Cerebellar nuclear complex (tissue), 1 donor: Measurements from ENCODE around the gene ZNF366.

Experiments used
- DNase-seq, 2 experiments: peaks; one replicate each; lab custom pipeline; 2025; lab: John Stamatoyannopoulos, UW

ZNF366 gene

DNA sequence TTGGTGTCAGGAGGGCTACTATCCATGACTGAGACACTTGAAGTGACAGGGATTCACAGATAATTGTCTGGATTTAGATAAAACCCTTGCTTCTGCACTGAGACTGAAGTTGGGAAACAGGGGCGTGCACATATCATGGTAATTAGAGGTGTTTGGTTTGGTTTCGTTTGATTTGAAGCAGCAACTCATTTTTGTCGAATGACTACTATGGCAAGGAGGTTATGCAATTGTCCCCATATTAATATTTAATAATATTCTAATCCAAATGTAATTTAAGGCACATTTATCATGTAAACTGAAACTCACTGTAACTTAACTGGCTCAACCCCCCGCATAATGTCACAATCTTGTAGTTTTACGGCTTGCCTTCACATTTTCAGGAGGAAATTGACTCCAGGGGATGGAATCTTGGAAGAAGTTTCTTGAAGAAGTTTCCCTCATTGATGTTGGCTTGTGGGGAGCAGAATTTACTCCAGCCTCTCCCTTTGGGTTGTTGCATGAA, 12.5 kb downstream of the ZNF366 start:
- no peak for DNase-seq

DNA sequence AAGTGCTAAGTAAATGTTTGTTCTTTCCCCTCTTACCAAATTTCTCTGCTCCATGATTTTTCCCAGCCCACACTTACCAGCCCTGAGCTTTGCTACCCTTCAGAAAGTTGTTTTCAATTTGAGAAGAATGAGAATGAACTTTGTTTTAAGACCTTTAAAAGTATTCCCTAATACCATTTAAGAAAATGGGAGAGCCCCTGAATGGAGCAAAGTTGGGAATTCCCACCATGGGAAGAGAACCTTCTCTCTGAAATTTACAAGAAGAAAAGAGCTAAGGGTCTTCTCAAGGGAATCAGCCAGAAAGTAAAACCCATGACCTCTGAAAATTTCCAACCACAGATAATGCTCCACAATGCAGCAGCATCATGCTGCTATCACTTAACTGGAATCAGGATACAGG, 17.7 kb downstream of the ZNF366 start:
- DNase-seq, result no peak

DNA sequence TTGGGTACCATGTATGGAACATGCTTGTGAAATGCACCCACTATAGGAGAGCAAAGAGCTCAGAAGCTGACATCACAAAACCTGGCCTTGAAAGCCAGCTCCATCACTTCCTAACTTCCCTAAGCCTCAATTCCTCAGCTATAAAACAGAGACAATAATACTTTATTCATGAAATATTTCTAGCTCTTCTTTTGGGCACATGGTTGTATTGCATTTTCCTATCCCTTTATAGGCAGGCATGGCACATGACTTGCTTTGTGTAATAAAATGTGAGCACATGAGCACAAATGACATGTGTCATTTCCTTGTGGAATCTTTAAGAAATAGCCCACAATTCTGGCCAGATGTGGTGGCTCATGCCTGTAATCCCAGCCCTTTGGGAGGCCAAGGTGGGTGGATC, 18.5 kb downstream of the ZNF366 start:
- no peak for DNase-seq

DNA sequence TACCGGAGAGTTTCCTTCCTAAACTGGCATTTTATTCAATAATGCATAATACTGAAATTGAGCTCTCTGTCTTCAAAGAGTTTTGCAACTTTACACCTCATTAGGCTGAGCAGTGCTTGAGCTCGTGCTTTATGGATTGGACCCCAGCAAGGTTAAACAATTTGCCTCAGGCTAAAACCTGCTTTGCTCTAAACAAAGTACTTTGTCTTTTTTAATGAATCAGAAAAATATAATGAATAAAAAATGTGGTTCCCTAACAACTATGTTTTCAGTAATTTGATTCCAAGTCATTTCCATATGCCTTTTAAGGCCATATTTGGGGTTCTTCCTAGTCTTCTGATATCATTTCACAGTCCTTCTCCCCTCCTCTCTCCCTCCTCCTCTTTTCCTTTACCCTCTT, 20.0 kb downstream of the ZNF366 start:
- no peak for DNase-seq

DNA sequence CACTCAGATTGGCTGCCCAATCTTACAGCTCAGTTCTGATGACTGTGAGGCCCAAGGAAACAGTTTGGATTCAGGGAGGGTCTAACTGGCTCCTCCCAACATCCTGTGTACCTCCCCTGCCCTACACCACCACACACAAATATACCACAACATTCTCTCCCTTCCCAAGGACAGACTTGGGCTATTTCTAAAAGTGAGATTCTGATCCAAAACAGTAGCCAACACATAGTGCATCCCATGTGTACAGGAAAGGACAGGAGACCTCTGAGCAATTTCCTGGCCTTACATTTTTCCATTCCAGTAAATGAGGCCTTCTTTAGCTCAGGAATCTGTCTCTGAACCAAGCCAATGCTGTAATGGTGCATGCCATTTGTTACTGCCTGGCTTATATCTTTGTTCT, 20.8 kb downstream of the ZNF366 start:
- no peak for DNase-seq

- no peak for DNase-seq
Observed at GRCh38 chr5:72485430-72485974, 21.7 kb downstream of the ZNF366 start.

- no peak for DNase-seq
Observed at GRCh38 chr5:72482046-72482445, 25.2 kb downstream of the ZNF366 start.

GRCh38 chr5:72480841-72481240, 26.4 kb downstream of the ZNF366 start:
- DNase-seq, result no peak

- DNase-seq, result no peak
Observed at GRCh38 chr5:72479921-72480320, 27.3 kb downstream of the ZNF366 start.

- DNase-seq, result no peak
Observed at GRCh38 chr5:72478684-72479083, 28.5 kb downstream of the ZNF366 start.

- DNase-seq, result no peak
Observed at GRCh38 chr5:72478276-72478675, 28.9 kb downstream of the ZNF366 start.

GRCh38 chr5:72477644-72478043, 29.6 kb downstream of the ZNF366 start:
- DNase-seq, result no peak

GRCh38 chr5:72477176-72477575, 30.0 kb downstream of the ZNF366 start:
- DNase-seq, result no peak

DNA sequence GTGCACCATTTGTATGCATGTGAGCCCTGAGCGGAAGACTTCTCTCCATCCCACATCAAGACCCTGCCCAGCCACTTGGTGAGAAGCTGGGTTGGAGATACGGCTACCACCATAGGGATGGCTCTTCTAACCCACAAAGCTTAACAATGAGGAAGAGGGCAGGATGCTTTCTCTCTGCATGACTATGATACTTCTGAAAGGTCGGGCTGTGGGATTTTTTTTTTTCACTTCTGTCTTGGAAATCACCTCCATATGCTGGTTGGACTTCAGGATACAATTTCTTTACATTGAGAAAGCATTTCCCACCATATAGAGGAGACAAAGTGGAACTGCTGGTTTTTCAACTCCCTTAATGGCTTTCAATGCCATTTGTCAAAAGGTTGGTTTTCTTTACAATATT, 30.5 kb downstream of the ZNF366 start:
- DNase-seq, result no peak

DNA sequence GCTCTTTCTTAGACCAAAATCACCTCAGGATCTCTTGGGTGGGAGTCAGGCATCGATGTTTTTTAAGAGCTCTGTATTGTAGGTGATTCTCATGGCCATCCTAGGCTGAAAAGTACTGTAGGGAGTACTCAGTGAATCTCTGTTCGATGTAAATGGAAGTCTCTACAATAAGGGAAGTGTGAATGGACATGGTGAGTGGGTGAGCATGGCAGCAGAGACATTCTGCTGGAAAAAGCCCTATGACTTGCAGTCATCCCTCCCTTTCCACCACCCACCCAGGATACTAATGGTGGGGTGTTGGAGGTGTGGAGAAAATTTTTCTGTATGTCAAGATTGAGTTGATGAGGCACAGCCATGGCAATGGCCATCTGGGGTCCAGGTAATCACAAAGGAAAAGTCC, 30.9 kb downstream of the ZNF366 start:
- DNase-seq, result no peak

- no peak for DNase-seq
Observed at GRCh38 chr5:72474516-72474915, 32.7 kb downstream of the ZNF366 start.

GRCh38 chr5:72474046-72474500, 33.1 kb downstream of the ZNF366 start:
- DNase-seq, result no peak

- no peak for DNase-seq
Observed at GRCh38 chr5:72472666-72473422, 34.4 kb downstream of the ZNF366 start.

DNA sequence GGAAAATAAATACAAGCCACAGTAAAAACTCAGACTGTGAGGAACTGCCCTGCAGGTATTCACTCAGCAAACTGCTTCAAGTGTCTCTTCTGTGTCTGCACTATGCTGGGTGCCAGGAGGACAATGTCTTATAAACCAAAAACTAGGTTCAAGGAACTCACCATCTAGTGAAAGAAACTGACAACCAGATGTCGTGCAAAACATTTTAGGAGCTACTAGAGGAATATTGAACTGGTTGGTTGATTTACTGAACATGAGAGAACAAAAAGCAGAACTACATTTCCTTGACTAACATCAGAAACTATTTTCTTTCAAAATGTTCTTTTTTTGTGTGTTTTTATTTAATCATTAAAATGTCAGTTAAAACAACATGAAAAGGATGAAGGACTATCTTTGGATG, 35.2 kb downstream of the ZNF366 start:
- DNase-seq, result no peak

GRCh38 chr5:72470826-72471225, 36.4 kb downstream of the ZNF366 start:
- no peak for DNase-seq

GRCh38 chr5:72468606-72469005, 38.6 kb downstream of the ZNF366 start:
- DNase-seq, result no peak

DNA sequence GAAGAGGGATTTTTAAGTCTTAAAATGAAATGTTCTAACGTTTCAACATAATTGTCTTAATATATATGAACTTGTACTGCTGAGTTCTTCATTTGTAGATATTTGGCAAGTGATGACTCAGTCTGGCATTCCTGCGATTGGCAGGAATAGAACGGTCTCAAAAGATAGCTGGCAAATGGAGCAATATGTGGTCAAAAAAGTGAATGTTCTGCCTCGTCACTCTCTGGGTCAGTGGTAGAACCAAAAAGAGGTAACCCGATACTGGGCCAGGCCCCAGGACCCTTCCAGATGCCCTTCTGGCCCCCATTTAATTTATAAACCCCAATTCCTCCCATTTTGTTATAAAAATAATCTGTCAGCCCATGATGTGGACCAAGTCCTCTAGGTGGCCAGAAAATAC, 39.2 kb downstream of the ZNF366 start:
- DNase-seq, result no peak

DNA sequence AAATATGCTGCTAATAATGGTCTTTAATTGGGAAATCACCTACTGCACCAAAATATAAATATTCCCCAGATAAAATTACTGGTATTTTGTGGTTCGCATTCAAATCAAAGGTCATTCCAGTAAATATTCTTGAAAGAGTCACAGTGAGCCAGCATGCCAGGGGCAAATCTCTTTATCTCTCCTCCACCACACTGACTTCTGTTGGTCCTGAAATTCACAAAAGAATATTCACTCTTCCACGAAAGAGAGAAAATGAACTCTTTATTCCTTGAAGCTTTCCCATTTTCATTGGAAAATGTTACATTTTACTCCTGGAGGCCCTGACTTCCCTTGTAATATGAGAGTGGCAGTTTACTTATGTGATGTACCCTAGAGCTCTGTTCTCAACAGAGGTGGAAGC, 39.7 kb downstream of the ZNF366 start:
- DNase-seq, result no peak
